ENCODE measurements around the gene AK1. TPM values are rescaled to one million over a fixed set of nuclear protein-coding genes. Genes with fewer than 3 reads are reported as not detected.

AK1 gene
- total RNA-seq, 1 experiment from 2014 or later, result 31.6 TPM

- H3K27ac Mint-ChIP-seq, result no peak overlapping the region
- no peak overlapping the region for H2BK12ac ChIP-seq (ENCODE audit: insufficient read length, low read depth, low read length)
- no peak overlapping the region for H4K8ac ChIP-seq (replicated peaks; ENCODE audit: insufficient read length, low read depth, low read length)
- H3K9me3 Mint-ChIP-seq, result no peaks in the 10 kb centered on the region
- no peaks in the 10 kb centered on the region for H3K27me3 Mint-ChIP-seq (ENCODE audit: low read depth)
- no peaks in the 10 kb centered on the region for H4K20me1 ChIP-seq (ENCODE audit: control insufficient read depth, insufficient read depth, insufficient read length)
- no peak overlapping the region for H2BK5ac ChIP-seq (ENCODE audit: insufficient read length, low read length)
- no peak overlapping the region for H2BK120ac ChIP-seq (ENCODE audit: low read depth, low read length, poor library complexity, severe bottlenecking)
- H3K27me3 ChIP-seq (ENCODE audit: insufficient read depth, low read length), result no peaks in the 10 kb centered on the region
- H3K23me2 ChIP-seq (ENCODE audit: insufficient read length, low read depth, low read length, poor library complexity, severe bottlenecking), result no peaks in the 10 kb centered on the region
- no peak overlapping the region for H3T11ph ChIP-seq (ENCODE audit: low read length)
- H2AFZ ChIP-seq (ENCODE audit: low read length), result no peak overlapping the region
- H3K4me2 ChIP-seq (ENCODE audit: insufficient read depth, insufficient read length, low read length), result no peak overlapping the region
- H3K4me1 ChIP-seq (ENCODE audit: insufficient read depth, low read length), result peaks cover 5% of the 10 kb centered on the region; the same call in 1 of the 2 replicates
- no peaks in the 10 kb centered on the region for H3K79me2 ChIP-seq (ENCODE audit: insufficient read depth, low read length)
- no peak overlapping the region for H3K14ac ChIP-seq (ENCODE audit: insufficient read depth, low read length)
- no CpG with 5 or more reads among the region's 10 CpGs for WGBS (ENCODE audit: extremely low coverage, insufficient read length, low lambda C conversion rate)
- no peaks in the 10 kb centered on the region for H3K9me3 ChIP-seq (ENCODE audit: control insufficient read depth, low read depth, low read length)
- no peak overlapping the region for H3K23ac ChIP-seq (ENCODE audit: insufficient read length, low read depth, low read length)
- peaks cover 9 to 14% (median 9%) of the 10 kb centered on the region in 3 experiments; a peak in 6 of 7 replicates for H3K36me3 Mint-ChIP-seq (ENCODE audit: insufficient read depth in 1 of 3, low read depth in 3 of 3)
- H3K4me1 Mint-ChIP-seq, result peaks cover 12 to 21% of the 10 kb centered on the region in 2 experiments
- H2BK20ac ChIP-seq (ENCODE audit: low read depth, low read length, poor library complexity, severe bottlenecking), result no peak overlapping the region
- no peak overlapping the region for H4K5ac ChIP-seq (ENCODE audit: insufficient read length, low read depth, low read length)
- no peak for DNase-seq
- H2BK15ac ChIP-seq (ENCODE audit: low read depth, low read length), result no peak overlapping the region
- 0 out of 5 replicates have a peak overlapping the region, but pooled peaks of 1 of the 2 experiments have one; percentile 40 for H3K4me3 Mint-ChIP-seq
- TF ChIP-seq CTCF (conservative IDR thresholded peaks at IDR 0.05), result no peak
- H3K27ac ChIP-seq (ENCODE audit: insufficient read length, low read depth, low read length), result no peak overlapping the region
- no peak overlapping the region for H3K56ac ChIP-seq (ENCODE audit: insufficient read length, low read depth, low read length)
- H4K91ac ChIP-seq (ENCODE audit: insufficient read length, low read depth, low read length), result no peak overlapping the region
- H2AK5ac ChIP-seq (ENCODE audit: insufficient read length, low read length), result no peak overlapping the region
- H3K79me1 ChIP-seq (ENCODE audit: insufficient read depth, low read depth, low read length, poor library complexity, severe bottlenecking), result no peaks in the 10 kb centered on the region
- H3K4ac ChIP-seq (ENCODE audit: low read depth, low read length), result no peak overlapping the region
- no peak overlapping the region for H3K18ac ChIP-seq (ENCODE audit: insufficient read length, low read depth, low read length)
- no peak overlapping the region for H3K9ac ChIP-seq (ENCODE audit: extremely low read depth, insufficient read length, low read length)
Observed at GRCh38 chr9:127908660-127908926, 31.1 kb upstream of the AK1 start.

Measured in H9 (cell line).